LHCN-M2 (cell line): ENCODE data around the gene TBX1. TPM values are rescaled to one million over a fixed set of nuclear protein-coding genes. Genes with fewer than 3 reads are reported as not detected.
A peak's percentile ranks its signal among the peaks of the same experiment; 100 is the strongest.

Source experiments
- DNase-seq: peaks from one replicate; pipeline ENCODE4 v3.0.0-alpha.2; 2012; ENCODE audit warnings: low read depth
- polyA plus RNA-seq: library from polyadenylated mRNA; unstranded; fragments of >200 nt; gene quantifications from one replicate; pipeline ENCODE4 v1.2.1, GENCODE V29; 2012; ENCODE audit warnings: missing spikeins
- total RNA-seq: library from RNA; depleted of rRNA; stranded (reverse); fragments of >200 nt; gene quantifications from 2 replicates; pipeline ENCODE4 v1.2.3, GENCODE V29; 2014; rRNA removed

Gene TBX1
- 13.0 and 16.7 TPM in 2 replicates for total RNA-seq
- polyA plus RNA-seq: 19.6 TPM

DNA sequence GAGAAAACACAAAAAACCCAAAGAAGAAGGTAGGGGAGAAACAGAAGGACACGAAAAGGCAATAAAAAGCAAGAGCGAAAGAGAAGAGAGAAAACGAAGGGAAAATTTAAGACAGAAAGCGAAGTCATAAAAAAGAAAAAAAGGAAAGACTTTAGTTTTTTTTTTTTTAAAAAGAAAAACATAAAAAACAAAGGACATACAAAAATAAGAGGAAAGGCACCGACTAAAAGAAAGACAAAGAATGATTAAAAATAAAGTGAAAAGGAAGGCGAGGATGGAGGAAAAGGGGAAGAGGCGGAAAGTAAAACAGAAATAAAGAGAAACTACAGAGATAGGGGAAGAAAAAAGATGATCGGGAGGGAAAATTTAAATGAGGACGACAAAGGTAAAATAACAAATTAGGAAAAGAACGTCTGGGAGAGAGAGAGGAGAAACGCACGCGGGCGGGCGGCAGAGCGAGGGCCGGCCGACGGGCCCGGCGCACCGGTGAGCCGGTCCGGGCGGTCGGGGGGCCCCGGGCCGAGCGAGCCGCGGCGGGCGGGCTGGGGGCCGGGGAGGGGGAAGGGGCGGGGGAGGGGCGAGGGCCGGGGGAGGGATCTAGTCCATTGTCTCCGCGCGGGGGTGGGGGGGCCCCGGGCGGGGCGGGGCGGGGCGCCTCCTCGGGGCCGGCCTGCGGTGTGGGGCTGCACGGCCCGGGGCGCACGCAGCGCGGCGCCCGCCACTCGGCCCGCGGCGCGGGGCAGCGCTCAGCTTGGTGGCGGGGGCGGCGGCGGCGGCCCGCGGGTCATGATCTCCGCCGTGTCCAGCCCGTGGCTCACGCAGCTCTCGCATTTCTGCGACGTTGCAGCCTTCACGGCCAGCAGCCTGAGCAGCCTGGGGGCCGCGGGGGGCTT lies at the start of gene TBX1:
TSS of gene TBX1 (plus strand) at position 721 of the 893 bp plus-strand sequence. CDS start at position 787, 66 bp downstream.
- DNase-seq: no peak

DNA sequence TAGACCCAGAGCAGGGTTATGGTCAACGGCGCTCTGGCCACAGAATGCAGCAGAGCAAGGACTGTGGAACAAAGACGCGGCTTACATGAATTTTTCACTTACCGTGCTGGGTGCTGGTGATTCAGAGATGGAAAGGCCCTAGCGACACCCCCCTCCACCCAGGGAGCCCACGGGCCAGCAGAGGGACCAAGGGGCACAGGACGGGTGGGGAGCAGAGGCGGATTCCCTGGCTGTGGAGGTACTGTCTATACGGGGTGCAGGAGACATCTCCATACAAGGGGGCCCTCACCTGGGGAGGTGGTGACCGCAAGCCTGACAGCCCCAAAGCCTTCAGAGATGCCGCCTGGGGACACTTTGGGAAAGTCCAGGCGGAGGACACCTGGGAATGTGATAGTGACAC lies 47.3 kb upstream of the TBX1 start:
- DNase-seq: no peak

GRCh38 chr22:19713650-19714311 lies 46.8 kb upstream of the TBX1 start:
- no peak for DNase-seq

- DNase-seq: no peak
These were observed 46.0 kb upstream of the TBX1 start, which contains the start of gene SEPTIN5 for GRCh38 chr22:19714312-19715187. SEPTIN5 (plus strand) TSS chr22:19714503; CDS start chr22:19714589, 86 bp downstream.

- DNase-seq: no peak
These were observed 45.2 kb upstream of the TBX1 start for GRCh38 chr22:19715188-19715930.

- DNase-seq: no peak
These were observed 44.3 kb upstream of the TBX1 start for GRCh38 chr22:19716041-19716828.

GRCh38 chr22:19716829-19717105 lies 43.8 kb upstream of the TBX1 start:
- DNase-seq: no peak

DNA sequence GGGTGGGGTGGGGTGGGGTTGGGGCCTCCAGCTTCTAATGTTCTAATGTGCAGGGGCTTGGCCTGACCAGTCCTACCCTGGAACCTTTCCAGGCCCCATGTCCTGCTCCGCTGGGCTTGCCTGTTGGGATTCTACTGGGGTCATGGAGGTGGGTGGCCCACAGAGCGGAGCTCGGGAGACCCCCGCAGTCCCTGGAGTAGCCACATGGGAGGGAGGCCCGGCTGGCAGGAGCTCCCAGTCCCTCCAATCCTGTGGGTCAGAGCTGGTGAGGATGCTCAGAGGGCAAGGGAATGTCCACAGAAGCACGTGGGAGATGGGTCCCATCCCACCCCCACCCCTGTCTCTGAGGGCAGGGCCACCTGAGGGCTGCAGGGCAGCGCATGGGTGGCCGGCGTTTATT lies 43.4 kb upstream of the TBX1 start:
- DNase-seq: no peak

GRCh38 chr22:19717691-19718455 lies 42.7 kb upstream of the TBX1 start:
- peak; percentile 53 for DNase-seq

- DNase-seq: no peak
These were observed 42.0 kb upstream of the TBX1 start for GRCh38 chr22:19718456-19719049.

DNA sequence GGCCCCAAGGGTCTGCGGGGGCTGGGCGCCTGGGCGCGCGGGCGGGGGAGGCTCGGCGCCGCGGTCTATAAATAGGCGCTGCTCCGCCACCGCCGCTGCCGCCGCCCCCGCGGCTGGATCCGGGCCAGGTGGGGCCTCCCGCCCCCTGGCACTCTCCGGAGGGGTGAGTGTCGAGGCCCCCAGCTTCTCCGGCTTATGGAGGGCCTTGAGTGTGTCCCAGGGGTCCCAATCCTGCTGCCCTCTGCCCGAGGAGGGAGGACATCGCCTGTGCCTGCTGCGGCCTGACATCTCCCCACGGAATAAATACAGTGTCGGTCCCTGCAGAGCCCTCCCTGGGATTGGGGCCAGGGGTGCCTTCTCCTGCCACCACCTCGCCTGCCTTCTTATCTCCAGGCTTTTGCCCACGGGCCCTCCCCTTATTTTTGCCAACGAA lies 41.5 kb upstream of the TBX1 start:
- DNase-seq: no peak

- no peak for DNase-seq
These were observed 41.0 kb upstream of the TBX1 start for GRCh38 chr22:19719488-19720021.

- no peak for DNase-seq
These were observed 40.3 kb upstream of the TBX1 start for GRCh38 chr22:19720150-19720827.

- no peak for DNase-seq
These were observed 39.6 kb upstream of the TBX1 start for GRCh38 chr22:19720999-19721329.

- DNase-seq: no peak
These were observed 39.0 kb upstream of the TBX1 start for GRCh38 chr22:19721330-19722177.

DNA sequence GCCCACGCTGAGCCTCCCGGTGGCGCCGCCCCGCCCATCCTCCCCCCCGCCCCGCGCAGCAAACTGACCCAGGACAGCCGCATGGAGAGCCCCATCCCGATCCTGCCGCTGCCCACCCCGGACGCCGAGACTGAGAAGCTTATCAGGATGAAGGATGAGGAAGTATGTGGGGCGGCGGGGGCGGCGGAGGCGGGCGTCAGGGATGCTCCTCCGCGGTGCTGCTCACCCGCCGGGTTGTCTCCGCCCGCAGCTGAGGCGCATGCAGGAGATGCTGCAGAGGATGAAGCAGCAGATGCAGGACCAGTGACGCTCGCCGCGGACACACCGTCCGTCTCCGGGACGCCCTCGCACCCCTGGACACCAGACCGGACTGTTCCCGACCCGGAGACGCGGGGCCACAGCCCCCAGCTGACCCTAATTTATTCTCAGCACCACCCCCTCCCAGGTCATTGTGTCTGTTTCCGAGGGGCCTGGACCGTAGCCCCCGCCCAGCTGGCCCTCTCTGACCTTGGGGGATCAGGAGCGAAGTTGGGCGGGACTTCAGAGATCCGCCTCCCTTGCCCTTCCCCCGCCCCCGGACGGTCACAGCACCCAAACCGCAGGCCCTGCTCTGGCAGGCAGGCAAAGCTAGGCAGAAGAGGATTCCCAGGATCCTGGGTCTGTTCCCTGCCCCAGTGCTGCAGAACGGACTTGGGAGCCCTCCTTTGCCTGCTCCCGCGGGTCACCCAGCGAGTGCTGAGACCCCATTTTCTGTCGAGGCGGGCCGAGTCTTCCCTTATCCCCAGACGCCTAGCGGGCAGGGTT lies 38.2 kb upstream of the TBX1 start:
- DNase-seq: no peak

DNA sequence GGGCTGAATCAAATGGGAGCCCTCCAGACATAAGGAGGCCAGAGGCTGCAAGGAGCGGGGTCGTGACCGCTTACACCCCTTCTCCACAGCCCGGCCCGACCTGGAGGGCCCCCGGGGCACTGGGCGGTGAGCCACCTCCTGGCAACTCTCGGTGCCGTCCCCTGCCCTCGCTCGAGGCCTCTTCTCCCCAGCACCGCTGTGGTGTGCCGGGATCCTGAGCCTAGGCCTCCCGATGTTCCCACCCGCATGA lies 37.7 kb upstream of the TBX1 start:
- DNase-seq: no peak
